ENCODE measurements around the gene BIRC5.

Gene BIRC5

GRCh38 chr17:78204387-78205123 lies 9.5 kb upstream of the BIRC5 start:
- no peak overlapping the region for H3K4me3 ChIP-seq (ENCODE audit: low read depth, low read length)
- CTCF ChIA-PET: no interaction called here
- no peak for DNase-seq (ENCODE audit: low read depth, low spot score)
- POLR2A ChIA-PET: no interaction called here
- TF ChIP-seq CTCF (IDR thresholded peaks at IDR 0.05; ENCODE audit: insufficient read depth, low read length, missing control alignments): no peak

GRCh38 chr17:78205124-78205775 lies 8.8 kb upstream of the BIRC5 start:
- no peak for DNase-seq (ENCODE audit: low read depth, low spot score)
- no peak for TF ChIP-seq CTCF (IDR thresholded peaks at IDR 0.05; ENCODE audit: insufficient read depth, low read length, missing control alignments)
- CTCF ChIA-PET: no interaction called here
- no peak overlapping the region for H3K4me3 ChIP-seq (ENCODE audit: low read depth, low read length)
- POLR2A ChIA-PET: no interaction called here

- TF ChIP-seq CTCF (IDR thresholded peaks at IDR 0.05; ENCODE audit: insufficient read depth, low read length, missing control alignments): no peak
- ChIA-PET CTCF (interaction anchor here (1.1 kb wide), 1 partner anchor 19 kb away, joined by 3 read pairs; the partner anchor contains the start of gene AFMID), POLR2A (no interaction called here)
- no peak overlapping the region for H3K4me3 ChIP-seq (ENCODE audit: low read depth, low read length)
- no peak for DNase-seq (ENCODE audit: low read depth, low spot score)
Observed at GRCh38 chr17:78206298-78206697, 7.8 kb upstream of the BIRC5 start.

GRCh38 chr17:78208486-78208885 lies 5.6 kb upstream of the BIRC5 start:
- H3K4me3 ChIP-seq (ENCODE audit: low read depth, low read length): no peak overlapping the region
- no peak for TF ChIP-seq CTCF (IDR thresholded peaks at IDR 0.05; ENCODE audit: insufficient read depth, low read length, missing control alignments)
- ChIA-PET CTCF (interaction anchor here (0.9 kb wide), 1 partner anchor 22 kb away, joined by 4 read pairs; the partner anchor contains the start of gene TK1), POLR2A (no interaction called here)
- no peak for DNase-seq (ENCODE audit: low read depth, low spot score)

GRCh38 chr17:78210111-78210510 lies 3.9 kb upstream of the BIRC5 start:
- TF ChIP-seq CTCF (IDR thresholded peaks at IDR 0.05; ENCODE audit: insufficient read depth, low read length, missing control alignments): no peak
- ChIA-PET POLR2A (interaction anchor here (0.8 kb wide), 1 partner anchor 11 kb away, joined by 3 read pairs; no protein-coding TSS in a partner anchor), CTCF (no interaction called here)
- DNase-seq (ENCODE audit: low read depth, low spot score): no peak
- H3K4me3 ChIP-seq (ENCODE audit: low read depth, low read length): no peak overlapping the region

GRCh38 chr17:78211032-78211431 lies 3.0 kb upstream of the BIRC5 start:
- ChIA-PET POLR2A (no interaction called here), CTCF (no interaction called here)
- TF ChIP-seq CTCF (IDR thresholded peaks at IDR 0.05; ENCODE audit: insufficient read depth, low read length, missing control alignments): no peak
- H3K4me3 ChIP-seq (ENCODE audit: low read depth, low read length): no peak overlapping the region
- no peak for DNase-seq (ENCODE audit: low read depth, low spot score)

Data from AG04449 (cell line).